ENCODE data around the gene MCRS1.

Gene MCRS1

GRCh38 chr12:49555631-49556390 is 12.1 kb downstream of the MCRS1 start:
- DNase-seq, result no peak

- DNase-seq, result no peak
These were observed 13.7 kb downstream of the MCRS1 start for GRCh38 chr12:49554266-49554665.

GRCh38 chr12:49553512-49554088 is 14.3 kb downstream of the MCRS1 start:
- DNase-seq, result no peak

- no peak for DNase-seq
These were observed 15.0 kb downstream of the MCRS1 start for GRCh38 chr12:49552899-49553298.

GRCh38 chr12:49552425-49552824 is 15.5 kb downstream of the MCRS1 start:
- DNase-seq, result no peak

GRCh38 chr12:49552014-49552413 is 15.9 kb downstream of the MCRS1 start:
- no peak for DNase-seq

GRCh38 chr12:49550693-49551252 is 17.2 kb downstream of the MCRS1 start:
- no peak for DNase-seq

GRCh38 chr12:49549735-49550692 is 17.9 kb downstream of the MCRS1 start:
- DNase-seq, result no peak

GRCh38 chr12:49548822-49549648 is 18.9 kb downstream of the MCRS1 start:
- peak; percentile 31 to 43 for DNase-seq

GRCh38 chr12:49548481-49548821 is 19.5 kb downstream of the MCRS1 start:
- DNase-seq, result no peak

- DNase-seq, result no peak
These were observed 20.8 kb downstream of the MCRS1 start for GRCh38 chr12:49547090-49547690.

GRCh38 chr12:49546481-49546880 is 21.5 kb downstream of the MCRS1 start:
- DNase-seq, result no peak

- DNase-seq, result no peak
These were observed 22.1 kb downstream of the MCRS1 start for GRCh38 chr12:49545815-49546214.

- peak in 1 of 2 donors; percentile 16 for DNase-seq
These were observed 23.8 kb downstream of the MCRS1 start for GRCh38 chr12:49543914-49544815.

- no peak for DNase-seq
These were observed 24.6 kb downstream of the MCRS1 start for GRCh38 chr12:49543221-49543913.

GRCh38 chr12:49542592-49543160 is 25.3 kb downstream of the MCRS1 start:
- DNase-seq, result no peak

- DNase-seq, result no peak
These were observed 25.9 kb downstream of the MCRS1 start for GRCh38 chr12:49541911-49542505.

GRCh38 chr12:49541140-49541861 is 26.6 kb downstream of the MCRS1 start:
- DNase-seq, result no peak

Data from stimulated activated CD4-positive, alpha-beta T cell treated with anti-CD3 and anti-CD28 coated beads, Interleukin-2, amount 100 ng/mL, for 24 hours (primary cell).